HL-60 (cell line): ENCODE measurements around the gene CRISP2.

Experiments used
- GABPA ChIP-seq: IDR thresholded peaks from 2 replicates; pipeline ENCODE4 v1.6.1; 2012; ENCODE audit warnings: low read depth
- POLR2AphosphoS5 ChIP-seq: IDR thresholded peaks from 2 replicates; pipeline ENCODE4 v1.6.1; 2012; ENCODE audit warnings: low read depth
- SPI1 ChIP-seq: IDR thresholded peaks from 2 replicates; pipeline ENCODE4 v1.6.1; 2012; ENCODE audit warnings: low read depth, mild to moderate bottlenecking, borderline replicate concordance
- TF ChIP-seq, protein P1 (sequence below): IDR thresholded peaks from one replicate; pipeline ENCODE4 v1.5.1; 2011; ENCODE audit warnings: low read length, control low read depth, inconsistent platforms; ENCODE audit not compliant: insufficient read depth
- TF ChIP-seq, protein P2 (sequence below): IDR thresholded peaks from 2 replicates; pipeline ENCODE4 v1.6.1; 2012; ENCODE audit warnings: low read depth; ENCODE audit not compliant: insufficient replicate concordance

DNA sequence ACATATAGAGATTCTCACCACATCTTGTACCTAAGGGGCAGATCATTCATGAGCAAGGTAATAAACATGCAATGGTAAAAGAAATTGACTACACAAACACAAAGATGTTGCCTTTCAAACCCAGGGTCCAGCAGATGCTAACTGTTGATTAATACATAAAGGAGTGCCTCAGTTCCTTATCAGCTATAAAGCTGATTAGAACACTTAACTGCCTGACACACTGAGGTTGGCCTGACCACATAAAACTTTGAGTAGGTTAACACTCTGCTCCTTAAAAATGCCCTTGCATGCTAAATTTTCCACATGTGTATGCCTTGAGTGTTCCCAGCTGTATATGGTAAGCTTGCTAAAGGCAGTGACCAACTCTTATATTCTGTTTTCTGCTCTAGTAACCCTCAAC lies 14.9 kb downstream of the CRISP2 start:
- TF ChIP-seq, protein P1, sequence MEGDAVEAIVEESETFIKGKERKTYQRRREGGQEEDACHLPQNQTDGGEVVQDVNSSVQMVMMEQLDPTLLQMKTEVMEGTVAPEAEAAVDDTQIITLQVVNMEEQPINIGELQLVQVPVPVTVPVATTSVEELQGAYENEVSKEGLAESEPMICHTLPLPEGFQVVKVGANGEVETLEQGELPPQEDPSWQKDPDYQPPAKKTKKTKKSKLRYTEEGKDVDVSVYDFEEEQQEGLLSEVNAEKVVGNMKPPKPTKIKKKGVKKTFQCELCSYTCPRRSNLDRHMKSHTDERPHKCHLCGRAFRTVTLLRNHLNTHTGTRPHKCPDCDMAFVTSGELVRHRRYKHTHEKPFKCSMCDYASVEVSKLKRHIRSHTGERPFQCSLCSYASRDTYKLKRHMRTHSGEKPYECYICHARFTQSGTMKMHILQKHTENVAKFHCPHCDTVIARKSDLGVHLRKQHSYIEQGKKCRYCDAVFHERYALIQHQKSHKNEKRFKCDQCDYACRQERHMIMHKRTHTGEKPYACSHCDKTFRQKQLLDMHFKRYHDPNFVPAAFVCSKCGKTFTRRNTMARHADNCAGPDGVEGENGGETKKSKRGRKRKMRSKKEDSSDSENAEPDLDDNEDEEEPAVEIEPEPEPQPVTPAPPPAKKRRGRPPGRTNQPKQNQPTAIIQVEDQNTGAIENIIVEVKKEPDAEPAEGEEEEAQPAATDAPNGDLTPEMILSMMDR = no peak
- no peak for TF ChIP-seq GABPA
- TF ChIP-seq POLR2AphosphoS5 = no peak
- TF ChIP-seq, protein P2, sequence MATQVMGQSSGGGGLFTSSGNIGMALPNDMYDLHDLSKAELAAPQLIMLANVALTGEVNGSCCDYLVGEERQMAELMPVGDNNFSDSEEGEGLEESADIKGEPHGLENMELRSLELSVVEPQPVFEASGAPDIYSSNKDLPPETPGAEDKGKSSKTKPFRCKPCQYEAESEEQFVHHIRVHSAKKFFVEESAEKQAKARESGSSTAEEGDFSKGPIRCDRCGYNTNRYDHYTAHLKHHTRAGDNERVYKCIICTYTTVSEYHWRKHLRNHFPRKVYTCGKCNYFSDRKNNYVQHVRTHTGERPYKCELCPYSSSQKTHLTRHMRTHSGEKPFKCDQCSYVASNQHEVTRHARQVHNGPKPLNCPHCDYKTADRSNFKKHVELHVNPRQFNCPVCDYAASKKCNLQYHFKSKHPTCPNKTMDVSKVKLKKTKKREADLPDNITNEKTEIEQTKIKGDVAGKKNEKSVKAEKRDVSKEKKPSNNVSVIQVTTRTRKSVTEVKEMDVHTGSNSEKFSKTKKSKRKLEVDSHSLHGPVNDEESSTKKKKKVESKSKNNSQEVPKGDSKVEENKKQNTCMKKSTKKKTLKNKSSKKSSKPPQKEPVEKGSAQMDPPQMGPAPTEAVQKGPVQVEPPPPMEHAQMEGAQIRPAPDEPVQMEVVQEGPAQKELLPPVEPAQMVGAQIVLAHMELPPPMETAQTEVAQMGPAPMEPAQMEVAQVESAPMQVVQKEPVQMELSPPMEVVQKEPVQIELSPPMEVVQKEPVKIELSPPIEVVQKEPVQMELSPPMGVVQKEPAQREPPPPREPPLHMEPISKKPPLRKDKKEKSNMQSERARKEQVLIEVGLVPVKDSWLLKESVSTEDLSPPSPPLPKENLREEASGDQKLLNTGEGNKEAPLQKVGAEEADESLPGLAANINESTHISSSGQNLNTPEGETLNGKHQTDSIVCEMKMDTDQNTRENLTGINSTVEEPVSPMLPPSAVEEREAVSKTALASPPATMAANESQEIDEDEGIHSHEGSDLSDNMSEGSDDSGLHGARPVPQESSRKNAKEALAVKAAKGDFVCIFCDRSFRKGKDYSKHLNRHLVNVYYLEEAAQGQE = no peak
- no peak for TF ChIP-seq SPI1
